Mesodermal cell (in vitro differentiated cells): ENCODE measurements around the gene AKR1B15.

Experiments
- H3K27ac ChIP-seq: 2 replicates; pipeline ENCODE4 v1.7.0; 2013; ENCODE audit warnings: mild to moderate bottlenecking, low read depth, low read length, moderate library complexity; ENCODE audit not compliant: severe bottlenecking
- H3K36me3 ChIP-seq: 2 replicates; pipeline ENCODE4 v1.7.1; 2013; ENCODE audit warnings: mild to moderate bottlenecking, low read length, moderate library complexity; ENCODE audit not compliant: control insufficient read depth, insufficient read depth
- H3K4me1 ChIP-seq: one replicate; pipeline ENCODE4 v1.7.1; 2013; ENCODE audit warnings: mild to moderate bottlenecking, low read length; ENCODE audit not compliant: insufficient read depth, control insufficient read depth, poor library complexity, severe bottlenecking
- H3K4me3 ChIP-seq: 2 replicates; pipeline ENCODE4 v1.7.0; 2013; ENCODE audit warnings: low read length, control low read depth, mild to moderate bottlenecking; ENCODE audit not compliant: insufficient read depth, poor library complexity, severe bottlenecking; ENCODE audit errors: extremely low read depth
- H3K9me3 ChIP-seq: 2 replicates; pipeline ENCODE4 v1.7.1; 2013; ENCODE audit warnings: mild to moderate bottlenecking, low read length, moderate library complexity; ENCODE audit not compliant: control insufficient read depth
- WGBS, 2 experiments: methylation state at CpG; one replicate each; pipeline ENCODE4 v1.1.5; 2013; ENCODE audit warnings: missing lambda C conversion rate in 2 of 2; ENCODE audit not compliant: insufficient coverage in 2 of 2; 5-methylcytosine and 5-hydroxymethylcytosine counted together

The AKR1B15 gene

DNA sequence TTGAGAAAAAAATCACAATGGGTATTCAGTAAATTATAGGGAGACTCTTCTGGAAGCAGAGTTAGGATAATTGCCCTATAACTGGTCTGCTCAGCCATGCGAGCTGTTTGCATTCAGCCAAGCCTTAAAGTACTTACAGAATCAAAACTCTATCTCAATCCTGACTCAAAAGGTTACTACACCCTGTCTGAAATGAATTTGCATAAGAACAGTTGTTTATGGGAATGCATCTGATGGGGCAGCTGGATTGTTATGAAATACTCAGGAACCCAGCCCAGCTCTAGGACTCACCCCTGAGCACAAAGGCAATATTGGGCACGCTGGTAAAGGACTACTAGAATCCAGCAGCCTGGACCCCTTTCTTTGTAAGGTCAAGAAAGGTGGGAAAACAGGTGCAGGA, 38.8 kb downstream of the AKR1B15 start:
- no peak overlapping the region for H3K4me3 ChIP-seq
- no peaks in the 10 kb centered on the region for H3K9me3 ChIP-seq
- no peak overlapping the region for H3K27ac ChIP-seq
- no peaks in the 10 kb centered on the region for H3K4me1 ChIP-seq
- no peaks in the 10 kb centered on the region for H3K36me3 ChIP-seq
- WGBS, 2 experiments, result 80% methylated on average over 1 of the region's 2 CpGs; no CpG with 5 or more reads in 1 of the 2 experiments

GRCh38 chr7:134589491-134589941, 40.6 kb downstream of the AKR1B15 start:
- H3K4me3 ChIP-seq, result no peak overlapping the region
- H3K36me3 ChIP-seq, result no peaks in the 10 kb centered on the region
- H3K9me3 ChIP-seq, result no peaks in the 10 kb centered on the region
- H3K27ac ChIP-seq, result no peak overlapping the region
- no peaks in the 10 kb centered on the region for H3K4me1 ChIP-seq
- 50 to 78% methylated on average over 1 to 2 of the region's 3 CpGs for WGBS, 2 experiments

- Histone ChIP-seq H3K27ac (peak overlapping the region; percentile 17), H3K4me3 (no peak overlapping the region), H3K36me3 (no peaks in the 10 kb centered on the region), H3K4me1 (no peaks in the 10 kb centered on the region), H3K9me3 (no peaks in the 10 kb centered on the region)
- WGBS, 2 experiments, result 48 to 55% methylated on average over 4 to 5 of the region's 8 CpGs
Observed at GRCh38 chr7:134593530-134594392, 44.9 kb downstream of the AKR1B15 start.

DNA sequence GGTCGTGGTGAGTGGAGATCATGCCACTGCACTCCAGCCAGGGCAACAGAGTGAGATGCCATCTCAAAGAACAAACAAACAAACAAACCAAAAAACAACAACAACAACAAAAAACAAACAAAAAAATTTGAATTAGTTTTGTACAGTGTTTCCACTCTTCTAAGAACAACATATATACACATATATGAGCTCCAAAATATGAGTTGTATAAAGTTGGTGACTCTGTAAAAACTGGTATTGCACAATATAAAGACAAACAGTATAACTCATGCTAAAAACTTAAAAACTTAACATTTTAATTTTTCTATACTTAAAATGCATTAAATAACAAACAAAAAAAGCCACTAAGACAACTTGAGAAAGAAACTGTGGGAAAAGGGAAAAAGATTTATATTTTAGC, 46.0 kb downstream of the AKR1B15 start:
- no peak overlapping the region for H3K4me3 ChIP-seq
- H3K9me3 ChIP-seq, result no peaks in the 10 kb centered on the region
- no peaks in the 10 kb centered on the region for H3K4me1 ChIP-seq
- no peaks in the 10 kb centered on the region for H3K36me3 ChIP-seq
- no peak overlapping the region for H3K27ac ChIP-seq
- no CpG with 5 or more reads among the region's 1 CpG for WGBS, 2 experiments

- H3K4me3 ChIP-seq, result no peak overlapping the region
- 75 to 81% methylated on average over 3 of the region's 6 CpGs for WGBS, 2 experiments
Observed at GRCh38 chr7:134599371-134599770, 50.5 kb downstream of the AKR1B15 start.

DNA sequence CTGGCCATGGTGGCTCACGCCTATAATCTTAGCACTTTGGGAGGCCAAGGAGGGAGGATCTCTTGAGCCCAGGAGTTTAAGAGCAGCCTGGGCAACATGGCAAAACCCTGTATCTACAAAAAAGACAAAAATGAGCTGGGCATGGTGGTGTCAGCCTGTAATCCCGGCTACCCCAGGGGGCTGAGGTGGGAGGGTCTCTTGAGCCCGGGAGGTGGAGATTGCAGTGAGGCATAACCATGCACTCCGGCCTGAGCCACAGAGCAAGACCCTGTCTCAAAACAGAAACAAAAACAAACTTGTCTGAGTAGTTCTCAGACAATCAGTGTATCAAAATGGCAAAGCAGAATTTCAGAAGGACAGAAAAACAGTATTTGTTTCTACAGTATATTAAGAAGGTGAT, 52.5 kb downstream of the AKR1B15 start:
- 78 to 100% methylated on average over 1 to 4 of the region's 4 CpGs for WGBS, 2 experiments
- Histone ChIP-seq H3K27ac (no peak overlapping the region), H3K36me3 (no peaks in the 10 kb centered on the region), H3K9me3 (no peaks in the 10 kb centered on the region), H3K4me1 (no peaks in the 10 kb centered on the region), H3K4me3 (no peak overlapping the region)

More at GRCh38 chr7:134599371-134599770, 50.5 kb downstream of the AKR1B15 start:
- no peaks in the 10 kb centered on the region for H3K9me3 ChIP-seq
- H3K27ac ChIP-seq, result no peak overlapping the region
- no peaks in the 10 kb centered on the region for H3K4me1 ChIP-seq
- no peaks in the 10 kb centered on the region for H3K36me3 ChIP-seq

DNA sequence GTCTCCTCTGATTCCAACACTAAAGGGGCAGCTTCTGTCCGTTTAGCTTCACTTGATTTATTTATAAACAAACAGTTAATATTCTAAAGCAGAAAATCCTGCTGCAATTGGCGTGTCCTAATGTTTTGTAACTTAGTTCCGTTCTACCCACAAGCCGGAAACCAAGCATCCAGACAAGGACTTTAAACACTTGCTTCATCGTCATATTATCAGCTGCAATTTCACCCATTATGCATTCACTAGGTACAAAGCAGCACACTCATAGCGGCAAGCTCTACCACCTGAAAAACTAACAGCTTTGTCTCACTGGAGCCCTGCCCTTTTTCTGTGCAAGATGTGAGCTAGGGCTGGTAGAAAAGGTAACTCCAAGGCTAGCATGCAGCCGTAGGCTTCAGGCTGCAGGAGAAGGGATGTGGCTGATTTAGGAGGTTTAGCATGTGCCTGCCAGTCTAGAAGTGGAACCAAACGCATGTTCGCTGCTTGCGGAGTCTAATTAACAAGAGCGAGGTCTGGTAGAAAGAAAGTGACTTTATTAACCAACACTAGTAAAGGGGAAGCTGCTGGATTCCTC, 54.1 kb downstream of the AKR1B15 start:
- Histone ChIP-seq H3K4me3 (no peak overlapping the region), H3K9me3 (no peaks in the 10 kb centered on the region), H3K27ac (no peak overlapping the region), H3K4me1 (no peaks in the 10 kb centered on the region), H3K36me3 (no peaks in the 10 kb centered on the region)
- WGBS, 2 experiments, result 93 to 97% methylated on average over 9 to 10 of the region's 11 CpGs

DNA sequence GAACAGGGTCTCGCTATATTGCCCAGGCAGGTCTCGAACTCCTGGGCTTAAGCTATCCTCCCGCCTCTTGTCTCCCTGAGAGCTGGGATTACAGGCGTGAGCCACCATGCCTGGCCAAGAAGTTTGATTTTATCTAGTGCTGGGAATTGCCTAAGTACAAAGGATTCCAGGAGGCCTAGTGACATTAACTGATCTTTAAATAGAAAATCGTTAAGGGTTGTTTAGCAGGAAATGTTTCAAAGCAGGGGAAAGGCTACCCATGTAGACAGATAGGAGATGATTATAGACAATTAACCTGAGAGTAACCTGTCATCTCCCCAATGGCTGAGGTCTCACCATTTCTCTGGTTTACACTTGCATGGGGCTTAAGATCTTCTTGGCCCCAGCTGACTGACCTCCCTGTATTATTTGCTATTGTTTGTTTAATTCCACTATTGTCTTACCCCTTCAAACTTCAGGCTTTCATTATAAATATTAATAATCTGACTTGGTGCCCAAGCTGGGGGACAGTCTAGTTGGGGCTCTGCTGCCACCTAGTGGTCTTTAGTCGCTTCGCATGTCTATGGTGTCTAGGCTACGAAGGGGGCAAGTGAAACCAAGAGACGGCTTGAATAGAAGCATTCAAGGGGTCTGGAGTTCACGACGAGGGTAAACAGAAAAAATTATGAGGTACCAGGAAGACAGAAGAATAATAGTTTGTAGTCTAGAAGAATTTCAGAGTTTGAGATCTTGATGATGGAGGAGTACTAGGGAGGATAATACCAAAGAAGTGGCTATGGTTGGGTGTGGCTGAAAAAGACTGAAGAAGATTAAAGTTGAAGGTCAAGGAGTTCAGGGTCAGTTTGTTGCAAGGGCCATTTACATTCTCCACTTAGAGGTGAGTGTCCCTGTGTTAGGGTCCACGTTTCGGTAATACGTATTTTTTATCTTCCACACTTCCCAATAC, 57.3 kb downstream of the AKR1B15 start:
- Histone ChIP-seq H3K36me3 (no peaks in the 10 kb centered on the region), H3K4me3 (no peak overlapping the region), H3K4me1 (no peaks in the 10 kb centered on the region), H3K9me3 (no peaks in the 10 kb centered on the region), H3K27ac (no peak overlapping the region)
- WGBS, 2 experiments, result 11 to 26% methylated on average over 8 to 10 of the region's 14 CpGs

DNA sequence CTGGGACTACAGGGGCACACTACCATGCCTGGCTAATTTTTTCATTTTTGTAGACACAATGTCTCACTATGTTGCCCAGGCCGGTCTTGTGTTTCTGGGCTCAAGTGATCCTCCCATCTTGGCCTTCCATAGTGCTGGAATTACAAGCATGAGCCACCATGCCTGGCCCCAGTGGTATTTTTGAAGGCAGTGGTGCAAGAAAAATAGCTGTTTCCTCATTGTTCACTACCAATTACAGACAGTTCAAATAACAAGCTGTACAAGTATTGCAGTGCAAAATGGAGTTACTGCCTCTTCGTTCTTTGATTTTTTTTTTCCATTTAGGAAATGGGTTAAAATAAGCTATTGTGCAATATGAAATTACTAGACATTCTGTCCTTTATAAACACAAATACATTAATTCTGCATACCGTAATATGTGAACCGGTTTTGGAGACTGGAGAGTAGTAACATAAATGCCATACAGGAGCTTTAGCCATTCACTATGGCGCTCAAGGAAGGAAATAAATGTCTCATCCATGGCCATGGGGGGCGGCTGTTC, 62.8 kb downstream of the AKR1B15 start:
- 95 to 96% methylated on average over 5 of the region's 6 CpGs for WGBS, 2 experiments
- Histone ChIP-seq H3K27ac (no peak overlapping the region), H3K36me3 (no peaks in the 10 kb centered on the region), H3K4me3 (no peak overlapping the region), H3K9me3 (no peaks in the 10 kb centered on the region), H3K4me1 (no peaks in the 10 kb centered on the region)

DNA sequence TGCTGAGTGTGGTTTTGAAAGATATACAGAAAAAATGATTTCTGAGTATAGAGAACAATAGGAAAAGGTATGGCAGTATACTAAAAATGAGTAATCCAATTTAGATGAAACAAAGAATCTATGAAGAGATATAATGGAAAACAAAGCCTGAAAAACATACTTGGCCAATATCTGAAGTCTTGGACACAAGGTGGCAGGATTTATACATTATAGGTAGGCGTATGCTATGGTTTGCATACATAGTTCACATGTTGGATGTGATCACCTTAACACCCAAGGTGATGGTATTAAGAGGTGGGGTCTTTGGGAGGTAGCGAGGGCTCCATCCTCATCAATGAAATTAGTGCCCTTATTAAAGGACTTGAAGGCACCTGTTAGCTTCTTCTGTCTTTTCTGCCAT, 63.3 kb downstream of the AKR1B15 start:
- WGBS, 2 experiments, result 89 to 91% methylated on average over 1 to 2 of the region's 2 CpGs
- Histone ChIP-seq H3K4me3 (no peak overlapping the region), H3K9me3 (no peaks in the 10 kb centered on the region), H3K27ac (no peak overlapping the region), H3K36me3 (no peaks in the 10 kb centered on the region), H3K4me1 (no peaks in the 10 kb centered on the region)
